DOHH2 (cell line): Measurements from ENCODE around the gene SPTBN1.

Source experiments
- H3F3A ChIP-seq: fragments of 200-600 bp; sonication (generic), shearing (Covaris generic); 2 replicates; pipeline ENCODE4 v1.6.0; 2016; ENCODE audit warnings: antibody characterized with exemption, mild to moderate bottlenecking; ENCODE audit not compliant: control insufficient read depth, insufficient read depth
- H3K27ac ChIP-seq: fragments of 200-600 bp; sonication (generic); 2 replicates; pipeline ENCODE4 v1.5.1; 2014; ENCODE audit warnings: low read depth, mild to moderate bottlenecking, low read length, moderate library complexity
- H3K27me3 ChIP-seq: fragments of 200-600 bp; sonication (generic); 2 replicates; pipeline ENCODE4 v1.6.1; 2014; ENCODE audit warnings: mild to moderate bottlenecking, low read length, mixed read lengths; ENCODE audit not compliant: control insufficient read depth
- H3K36me3 ChIP-seq: fragments of 200-600 bp; sonication (generic); 2 replicates; pipeline ENCODE4 v1.6.1; 2014; ENCODE audit warnings: mild to moderate bottlenecking, low read length, moderate library complexity, mixed read lengths; ENCODE audit not compliant: control insufficient read depth
- H3K4me1 ChIP-seq: fragments of 200-600 bp; sonication (generic); 2 replicates; pipeline ENCODE4 v1.6.1; 2014; ENCODE audit warnings: mild to moderate bottlenecking, low read length, mixed read lengths; ENCODE audit not compliant: control insufficient read depth
- H3K4me2 ChIP-seq: fragments of 200-600 bp; sonication (generic); 2 replicates; pipeline ENCODE4 v1.6.0; 2014; ENCODE audit warnings: mild to moderate bottlenecking, low read length, moderate library complexity
- H3K4me3 ChIP-seq: fragments of 200-600 bp; sonication (generic); 2 replicates; pipeline ENCODE4 v1.5.1; 2014; ENCODE audit warnings: mild to moderate bottlenecking, low read length, mixed read lengths
- H3K79me2 ChIP-seq: fragments of 200-600 bp; sonication (generic); 2 replicates; pipeline ENCODE4 v1.6.1; 2014; ENCODE audit warnings: mild to moderate bottlenecking, low read length, mixed read lengths; ENCODE audit not compliant: control insufficient read depth
- H3K9me2 ChIP-seq: fragments of 200-600 bp; sonication (generic); replicated peaks from 2 replicates; pipeline ENCODE4 v1.6.1; 2014; ENCODE audit warnings: mild to moderate bottlenecking, low read length, mixed read lengths; ENCODE audit not compliant: control insufficient read depth
- H3K9me3 ChIP-seq: fragments of 200-600 bp; sonication (generic); 2 replicates; pipeline ENCODE4 v1.6.1; 2014; ENCODE audit warnings: antibody characterized with exemption, low read length, mixed read lengths; ENCODE audit not compliant: control insufficient read depth, insufficient read depth
- H4K20me1 ChIP-seq: fragments of 200-600 bp; sonication (generic); 2 replicates; pipeline ENCODE4 v1.6.0; 2014; ENCODE audit warnings: low read depth, mild to moderate bottlenecking, antibody characterized with exemption, low read length, moderate library complexity; ENCODE audit not compliant: control insufficient read depth, insufficient read depth
- CTCF ChIP-seq: fragments of 200-600 bp; sonication (generic); IDR thresholded peaks from one replicate; pipeline ENCODE4 v1.5.1; 2014; ENCODE audit warnings: antibody characterized with exemption, mild to moderate bottlenecking, low read depth, low read length; ENCODE audit not compliant: poor library complexity, severe bottlenecking
- EZH2phosphoT487 ChIP-seq: fragments of 200-600 bp; sonication (generic); IDR thresholded peaks from 2 replicates; pipeline ENCODE4 v1.6.1; 2017; ENCODE audit warnings: borderline replicate concordance, mild to moderate bottlenecking, antibody characterized with exemption, low read length, moderate library complexity, mixed read lengths

Gene SPTBN1

GRCh38 chr2:54419855-54420523 lies 36.1 kb upstream of the SPTBN1 start:
- peaks cover 11% of the 10 kb centered on the region; the same call in 1 of the 2 replicates for H3K9me3 ChIP-seq
- H3K27ac ChIP-seq, result no peak overlapping the region
- no peaks in the 10 kb centered on the region for H3K27me3 ChIP-seq
- no peak overlapping the region for H3K4me2 ChIP-seq
- no peaks in the 10 kb centered on the region for H3K9me2 ChIP-seq
- no peaks in the 10 kb centered on the region for H3F3A ChIP-seq
- H4K20me1 ChIP-seq, result no peaks in the 10 kb centered on the region
- no peaks in the 10 kb centered on the region for H3K36me3 ChIP-seq
- H3K4me1 ChIP-seq, result no peaks in the 10 kb centered on the region
- H3K4me3 ChIP-seq, result no peak overlapping the region
- H3K79me2 ChIP-seq, result no peaks in the 10 kb centered on the region
- TF ChIP-seq CTCF, result no peak
- TF ChIP-seq EZH2phosphoT487, result no peak

- H3K27ac ChIP-seq, result no peak overlapping the region
- peaks cover 11% of the 10 kb centered on the region; the same call in 1 of the 2 replicates for H3K9me3 ChIP-seq
- no peaks in the 10 kb centered on the region for H3K27me3 ChIP-seq
- no peaks in the 10 kb centered on the region for H3K79me2 ChIP-seq
- H3K4me3 ChIP-seq, result no peak overlapping the region
- H3F3A ChIP-seq, result no peaks in the 10 kb centered on the region
- no peaks in the 10 kb centered on the region for H3K4me1 ChIP-seq
- H4K20me1 ChIP-seq, result no peaks in the 10 kb centered on the region
- no peak overlapping the region for H3K4me2 ChIP-seq
- H3K9me2 ChIP-seq, result no peaks in the 10 kb centered on the region
- H3K36me3 ChIP-seq, result no peaks in the 10 kb centered on the region
- no peak for TF ChIP-seq CTCF
- no peak for TF ChIP-seq EZH2phosphoT487
These were observed 35.5 kb upstream of the SPTBN1 start for GRCh38 chr2:54420524-54421172.

- H3K27me3 ChIP-seq, result no peaks in the 10 kb centered on the region
These were observed 34.0 kb upstream of the SPTBN1 start for GRCh38 chr2:54422072-54422581.

More at GRCh38 chr2:54422072-54422581, 34.0 kb upstream of the SPTBN1 start:
- peaks cover 11% of the 10 kb centered on the region; the same call in 1 of the 2 replicates for H3K9me3 ChIP-seq
- no peak overlapping the region for H3K4me3 ChIP-seq
- no peaks in the 10 kb centered on the region for H3K9me2 ChIP-seq
- no peaks in the 10 kb centered on the region for H3K4me1 ChIP-seq
- no peaks in the 10 kb centered on the region for H4K20me1 ChIP-seq
- no peak for TF ChIP-seq EZH2phosphoT487
- no peak for TF ChIP-seq CTCF
- no peak overlapping the region for H3K27ac ChIP-seq
- H3K36me3 ChIP-seq, result no peaks in the 10 kb centered on the region
- no peaks in the 10 kb centered on the region for H3K79me2 ChIP-seq
- no peaks in the 10 kb centered on the region for H3F3A ChIP-seq
- no peak overlapping the region for H3K4me2 ChIP-seq
